Right lobe of liver (tissue), 4 donors: ENCODE data around the gene OLIG2.

ENCODE experiments used
- CTCF ChIP-seq, 4 donors: fragments of 200-600 bp in 3 of 4; fragments of 450-650 bp in 1 of 4; IDR thresholded peaks; one replicate each; pipeline versions ENCODE4 v1.5.1 to v1.8.0; 2016 to 2022; ENCODE audit warnings: antibody characterized with exemption in 4 of 4, mild to moderate bottlenecking in 2 of 4
- POLR2A ChIP-seq: fragments of 450-650 bp; IDR thresholded peaks from one replicate; pipeline ENCODE4 v1.6.1; 2017; ENCODE audit warnings: antibody characterized with exemption, mild to moderate bottlenecking
- donor health status: DM: no; HTN: no; CAD: no.
- donor health status: DM: no; HTN: no; CAD: no.
- donor health status: DM: no; HTN: yes; CAD: no.

GRCh38 chr21:33067457-33067856, 41.7 kb downstream of the OLIG2 start:
- TF ChIP-seq CTCF (IDR thresholded peaks at IDR 0.05) (no peak), POLR2A (no peak)
